Omental fat pad (tissue), 4 donors: ENCODE results near the gene DOCK2. TPM values are rescaled to one million over a fixed set of nuclear protein-coding genes. Genes with fewer than 3 reads are reported as not detected.

Experiments used
- ATAC-seq: fragments of 150-250 bp; one replicate; pipeline ENCODE4 v1.9.1; 2016; ENCODE audit warnings: mild to moderate bottlenecking, moderate library complexity; ENCODE audit not compliant: low FRiP score
- DNase-seq: peaks from one replicate; pipeline ENCODE4 v3.0.0-alpha.2; 2019; ENCODE audit warnings: low spot score
- CTCF ChIP-seq, 3 donors: fragments of 450-650 bp; IDR thresholded peaks; one replicate each; pipeline ENCODE4 v1.5.1; 2016 to 2017; ENCODE audit warnings: antibody characterized with exemption in 3 of 3, mild to moderate bottlenecking in 3 of 3, moderate library complexity in 2 of 3
- total RNA-seq, 4 donors: library from RNA; depleted of rRNA; stranded (reverse); fragments of >200 nt; gene quantifications; one replicate each; pipeline ENCODE4 v1.1.0, GENCODE V29; 2016

Gene DOCK2
- total RNA-seq, 4 donors from 2014 or later = 28.4 to 55.6 (median 41.3) TPM

GRCh38 chr5:170113522-170113900, 476.4 kb downstream of the DOCK2 start:
- ATAC-seq (no peak), DNase-seq (no peak)
- TF ChIP-seq CTCF (IDR thresholded peaks at IDR 0.05) = no peak

- DNase-seq = no peak
- no peak for ATAC-seq
- TF ChIP-seq CTCF (IDR thresholded peaks at IDR 0.05) = no peak
Observed at GRCh38 chr5:170114271-170114670, 477.2 kb downstream of the DOCK2 start.

GRCh38 chr5:170115925-170116324, 478.9 kb downstream of the DOCK2 start:
- ATAC-seq (no peak), DNase-seq (no peak)
- no peak for TF ChIP-seq CTCF (IDR thresholded peaks at IDR 0.05)

GRCh38 chr5:170117736-170118135, 480.7 kb downstream of the DOCK2 start:
- no peak for TF ChIP-seq CTCF (IDR thresholded peaks at IDR 0.05)
- DNase-seq = no peak
- ATAC-seq = no peak

DNA sequence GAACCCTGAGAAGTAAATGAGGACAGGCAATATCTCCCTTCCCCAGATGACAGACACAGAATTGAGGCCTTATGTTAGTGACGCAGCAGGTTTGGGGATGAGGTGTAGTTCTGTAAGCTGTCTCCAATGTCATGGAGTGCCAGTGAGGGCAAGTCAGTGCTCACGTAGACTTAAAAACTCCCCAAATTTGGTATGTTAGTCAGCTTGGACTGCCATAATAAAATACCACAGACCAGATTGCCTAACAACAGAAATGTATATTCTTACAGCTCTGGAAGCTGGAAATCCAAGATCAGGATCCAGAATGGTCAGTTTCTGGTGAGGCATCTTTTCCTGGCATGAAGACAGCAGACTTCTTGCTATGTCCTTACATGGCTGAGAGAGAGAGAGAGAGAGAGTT, 483.5 kb downstream of the DOCK2 start:
- no peak for TF ChIP-seq CTCF (IDR thresholded peaks at IDR 0.05)
- no peak for ATAC-seq
- DNase-seq = no peak

- TF ChIP-seq CTCF (IDR thresholded peaks at IDR 0.05) = no peak
- ATAC-seq = no peak
- no peak for DNase-seq
Observed at GRCh38 chr5:170121321-170121720, 484.2 kb downstream of the DOCK2 start.

- TF ChIP-seq CTCF (IDR thresholded peaks at IDR 0.05) = no peak
Observed at GRCh38 chr5:170126061-170126460, 489.0 kb downstream of the DOCK2 start.

More at GRCh38 chr5:170126061-170126460, 489.0 kb downstream of the DOCK2 start:
- DNase-seq (no peak), ATAC-seq (no peak)
